Measurements from ENCODE around the gene SYT9. TPM values are rescaled to one million over a fixed set of nuclear protein-coding genes. Genes with fewer than 3 reads are reported as not detected.

The SYT9 gene
- total and polyA plus RNA-seq, 10 of the 15 experiments (the other 5 are each of a cell fraction or from before 2014, with no cell fraction given): 0.03 TPM; not detected in 9

GRCh38 chr11:7303146-7303545 lies 51.4 kb downstream of the SYT9 start (continued):
- no peak for TF ChIP-seq ZNF592 (IDR thresholded peaks at IDR 0.05)
- TF ChIP-seq RUNX3 (IDR thresholded peaks at IDR 0.05; ENCODE audit: low read length): no peak
- no peak for TF ChIP-seq FOS (IDR thresholded peaks at IDR 0.05; ENCODE audit: borderline replicate concordance, extremely low read depth, insufficient read length)
- TF ChIP-seq ELK1 (IDR thresholded peaks at IDR 0.05; ENCODE audit: low read depth, low read length): no peak
- TF ChIP-seq RCOR1 (conservative IDR thresholded peaks at IDR 0.05; ENCODE audit: low read depth, low read length): no peak
- TF ChIP-seq BRCA1 (IDR thresholded peaks at IDR 0.05; ENCODE audit: low read depth, low read length): no peak
- TF ChIP-seq CBFB (IDR thresholded peaks at IDR 0.05; ENCODE audit: low read depth): no peak
- TF ChIP-seq SIX5 (IDR thresholded peaks at IDR 0.05; ENCODE audit: low read depth, low read length, severe bottlenecking): no peak

- no TSS peak for BruUV-seq (replicated peaks)
- H3K4me1 ChIP-seq (ENCODE audit: control insufficient read depth, insufficient read depth, low read length): no peaks in the 10 kb centered on the region; the same call in 1 of the 2 replicates
- TF ChIP-seq MYB (IDR thresholded peaks at IDR 0.05; ENCODE audit: borderline replicate concordance, low read depth, low read length) (no peak), SMAD5 (IDR thresholded peaks at IDR 0.05; ENCODE audit: low read depth) (no peak), SP1 (IDR thresholded peaks at IDR 0.05; ENCODE audit: low read depth, low read length) (no peak), NFIC (IDR thresholded peaks at IDR 0.05; ENCODE audit: low read depth, low read length) (no peak)
- TF ChIP-seq, protein P1, sequence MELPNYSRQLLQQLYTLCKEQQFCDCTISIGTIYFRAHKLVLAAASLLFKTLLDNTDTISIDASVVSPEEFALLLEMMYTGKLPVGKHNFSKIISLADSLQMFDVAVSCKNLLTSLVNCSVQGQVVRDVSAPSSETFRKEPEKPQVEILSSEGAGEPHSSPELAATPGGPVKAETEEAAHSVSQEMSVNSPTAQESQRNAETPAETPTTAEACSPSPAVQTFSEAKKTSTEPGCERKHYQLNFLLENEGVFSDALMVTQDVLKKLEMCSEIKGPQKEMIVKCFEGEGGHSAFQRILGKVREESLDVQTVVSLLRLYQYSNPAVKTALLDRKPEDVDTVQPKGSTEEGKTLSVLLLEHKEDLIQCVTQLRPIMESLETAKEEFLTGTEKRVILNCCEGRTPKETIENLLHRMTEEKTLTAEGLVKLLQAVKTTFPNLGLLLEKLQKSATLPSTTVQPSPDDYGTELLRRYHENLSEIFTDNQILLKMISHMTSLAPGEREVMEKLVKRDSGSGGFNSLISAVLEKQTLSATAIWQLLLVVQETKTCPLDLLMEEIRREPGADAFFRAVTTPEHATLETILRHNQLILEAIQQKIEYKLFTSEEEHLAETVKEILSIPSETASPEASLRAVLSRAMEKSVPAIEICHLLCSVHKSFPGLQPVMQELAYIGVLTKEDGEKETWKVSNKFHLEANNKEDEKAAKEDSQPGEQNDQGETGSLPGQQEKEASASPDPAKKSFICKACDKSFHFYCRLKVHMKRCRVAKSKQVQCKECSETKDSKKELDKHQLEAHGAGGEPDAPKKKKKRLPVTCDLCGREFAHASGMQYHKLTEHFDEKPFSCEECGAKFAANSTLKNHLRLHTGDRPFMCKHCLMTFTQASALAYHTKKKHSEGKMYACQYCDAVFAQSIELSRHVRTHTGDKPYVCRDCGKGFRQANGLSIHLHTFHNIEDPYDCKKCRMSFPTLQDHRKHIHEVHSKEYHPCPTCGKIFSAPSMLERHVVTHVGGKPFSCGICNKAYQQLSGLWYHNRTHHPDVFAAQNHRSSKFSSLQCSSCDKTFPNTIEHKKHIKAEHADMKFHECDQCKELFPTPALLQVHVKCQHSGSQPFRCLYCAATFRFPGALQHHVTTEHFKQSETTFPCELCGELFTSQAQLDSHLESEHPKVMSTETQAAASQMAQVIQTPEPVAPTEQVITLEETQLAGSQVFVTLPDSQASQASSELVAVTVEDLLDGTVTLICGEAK (IDR thresholded peaks at IDR 0.05; ENCODE audit: borderline replicate concordance): no peak
- no peak overlapping the region for H3K4me3 ChIP-seq
- no peak overlapping the region for H2AFZ ChIP-seq (ENCODE audit: control insufficient read depth, low read depth, low read length)
- DNase-seq (ENCODE audit: low read depth, low spot score) (no peak), ATAC-seq (no peak), FAIRE-seq (no peak)
- no peak overlapping the region for H3K9ac ChIP-seq (ENCODE audit: control insufficient read depth, insufficient read depth, low read length)
- SMC1A ChIA-PET (ENCODE audit: uncharacterized antibody, unreplicated experiment): no interaction called here
- CTCF ChIA-PET: no interaction called here
- H3K4me2 ChIP-seq (ENCODE audit: control insufficient read depth, insufficient read depth): no peak overlapping the region
- H3K79me2 ChIP-seq (ENCODE audit: control insufficient read depth, insufficient read depth, low read length): no peaks in the 10 kb centered on the region
- H3K27ac ChIP-seq (ENCODE audit: control insufficient read depth, insufficient read depth): no peak overlapping the region
- intact Hi-C loops (cut with micrococcal nuclease; ENCODE audit: unreplicated experiment): no loop called here
- RAD21 ChIA-PET (ENCODE audit: unreplicated experiment): no interaction called here
- H3K36me3 ChIP-seq (ENCODE audit: control insufficient read depth in 2 of 2, insufficient read depth in 2 of 2, low read length in 1 of 2): no peaks in the 10 kb centered on the region
- POLR2A ChIA-PET: no interaction called here
- 44% methylated on average over 2 of the region's 2 CpGs for WGBS (ENCODE audit: insufficient coverage, insufficient replicate concordance, low lambda C conversion rate, missing lambda C conversion rate)
- no peaks in the 10 kb centered on the region for H4K20me1 ChIP-seq (ENCODE audit: control insufficient read depth, insufficient read depth)
- in situ Hi-C loops (cut with MboI): no loop called here
- H3K9me3 ChIP-seq (replicated peaks; ENCODE audit: control insufficient read depth, insufficient read depth, low read length): no peaks in the 10 kb centered on the region
- H3K27me3 ChIP-seq (replicated peaks in 1 of 2; ENCODE audit: control insufficient read depth in 2 of 2, insufficient read depth in 2 of 2, low read length in 1 of 2): no peaks in the 10 kb centered on the region
Observed at GRCh38 chr11:7306900-7307299, 55.2 kb downstream of the SYT9 start.

All from GM12878 (cell line).